GM19043 (cell line): ENCODE data around the gene SLC25A23.
"Not testable (repeated sequence)": the region's sequence is repeated elsewhere in the genome, so short reads cannot be mapped to it uniquely, and the experiment has no call there.

Experiments
- ATAC-seq: cut with Tn5 transposase; IDR thresholded peaks from one replicate; pipeline ENCODE4 v1.9.1; 2021; ENCODE audit warnings: low read depth; ENCODE audit not compliant: unreplicated experiment

Gene SLC25A23

GRCh38 chr19:6458695-6459261 lies 814 bp downstream of the SLC25A23 start:
- ATAC-seq = no peak

GRCh38 chr19:6457958-6458694 lies 1.5 kb downstream of the SLC25A23 start:
- no peak for ATAC-seq

GRCh38 chr19:6455924-6456323 lies 3.7 kb downstream of the SLC25A23 start:
- ATAC-seq = no peak

- no peak for ATAC-seq
These were observed 5.5 kb downstream of the SLC25A23 start for GRCh38 chr19:6453951-6454565.

- ATAC-seq = no peak
These were observed 6.7 kb downstream of the SLC25A23 start for GRCh38 chr19:6452899-6453298.

- no peak for ATAC-seq
These were observed 7.4 kb downstream of the SLC25A23 start for GRCh38 chr19:6452223-6452614.

GRCh38 chr19:6451583-6452222 lies 7.9 kb downstream of the SLC25A23 start:
- ATAC-seq = no peak

- no peak for ATAC-seq
These were observed 9.4 kb downstream of the SLC25A23 start for GRCh38 chr19:6450166-6450565.

GRCh38 chr19:6448045-6448444 lies 11.5 kb downstream of the SLC25A23 start:
- ATAC-seq = no peak

GRCh38 chr19:6446452-6446851 lies 13.1 kb downstream of the SLC25A23 start:
- no peak for ATAC-seq

GRCh38 chr19:6443986-6444385 lies 15.6 kb downstream of the SLC25A23 start:
- no peak for ATAC-seq

- ATAC-seq = no peak
These were observed 17.4 kb downstream of the SLC25A23 start for GRCh38 chr19:6442087-6442688.

GRCh38 chr19:6440905-6441304 lies 18.7 kb downstream of the SLC25A23 start:
- no peak for ATAC-seq

GRCh38 chr19:6439743-6440142 lies 19.8 kb downstream of the SLC25A23 start:
- ATAC-seq = no peak

- no peak for ATAC-seq
These were observed 25.9 kb downstream of the SLC25A23 start, which contains the start of gene SLC25A41 for GRCh38 chr19:6433663-6434062. Gene SLC25A41, minus strand, starts transcription at chr19:6433763. Its CDS starts 70 bp downstream, at chr19:6433693.

GRCh38 chr19:6433165-6433564 lies 26.4 kb downstream of the SLC25A23 start:
- no peak for ATAC-seq

GRCh38 chr19:6431891-6432290 lies 27.7 kb downstream of the SLC25A23 start:
- no peak for ATAC-seq

- no peak for ATAC-seq
These were observed 30.0 kb downstream of the SLC25A23 start for GRCh38 chr19:6429419-6430221.

GRCh38 chr19:6428692-6429418 lies 30.7 kb downstream of the SLC25A23 start:
- not testable (repeated sequence) for ATAC-seq
